Peyer's patch (tissue), 4 donors: ENCODE measurements around the gene NFKBIL1.

ENCODE experiments used
- CTCF ChIP-seq, 6 experiments: fragments of 450-650 bp in 4 of 6; fragments of 200-600 bp in 2 of 6; sonication (generic) in 1 of 6; IDR thresholded peaks; one replicate each; pipeline ENCODE4 v1.5.1; 2017 to 2019; ENCODE audit warnings: antibody characterized with exemption in 6 of 6, mild to moderate bottlenecking in 3 of 6, moderate library complexity in 1 of 6
- POLR2A ChIP-seq, 2 donors: fragments of 450-650 bp; IDR thresholded peaks; one replicate each; pipeline ENCODE4 v1.5.1; 2017; ENCODE audit warnings: antibody characterized with exemption in 2 of 2, mild to moderate bottlenecking in 2 of 2, moderate library complexity in 2 of 2

- TF ChIP-seq CTCF (IDR thresholded peaks at IDR 0.05) (no peak), POLR2A (IDR thresholded peaks at IDR 0.05) (no peak)
Measured at GRCh38 chr6:31586599-31587281, 39.3 kb downstream of the NFKBIL1 start.
